Left kidney (tissue), 2 donors: Measurements from ENCODE around the gene LAMA5. TPM values are rescaled to one million over a fixed set of nuclear protein-coding genes. Genes with fewer than 3 reads are reported as not detected.

ENCODE experiments used
- DNase-seq: peaks from one replicate; pipeline ENCODE4 v3.0.0-alpha.2; 2013
- polyA plus RNA-seq: library from polyadenylated mRNA; unstranded; fragments of 120-200 nt; gene quantifications from one replicate; pipeline ENCODE4 v1.2.1, GENCODE V29; 2013; ENCODE audit not compliant: insufficient read length

Gene LAMA5
- polyA plus RNA-seq, 1 donor: 119 TPM

GRCh38 chr20:62331347-62331746 lies 35.8 kb downstream of the LAMA5 start:
- DNase-seq: no peak

GRCh38 chr20:62330576-62331317 lies 36.4 kb downstream of the LAMA5 start:
- DNase-seq: no peak

GRCh38 chr20:62329389-62330377 lies 37.4 kb downstream of the LAMA5 start:
- no peak for DNase-seq

DNA sequence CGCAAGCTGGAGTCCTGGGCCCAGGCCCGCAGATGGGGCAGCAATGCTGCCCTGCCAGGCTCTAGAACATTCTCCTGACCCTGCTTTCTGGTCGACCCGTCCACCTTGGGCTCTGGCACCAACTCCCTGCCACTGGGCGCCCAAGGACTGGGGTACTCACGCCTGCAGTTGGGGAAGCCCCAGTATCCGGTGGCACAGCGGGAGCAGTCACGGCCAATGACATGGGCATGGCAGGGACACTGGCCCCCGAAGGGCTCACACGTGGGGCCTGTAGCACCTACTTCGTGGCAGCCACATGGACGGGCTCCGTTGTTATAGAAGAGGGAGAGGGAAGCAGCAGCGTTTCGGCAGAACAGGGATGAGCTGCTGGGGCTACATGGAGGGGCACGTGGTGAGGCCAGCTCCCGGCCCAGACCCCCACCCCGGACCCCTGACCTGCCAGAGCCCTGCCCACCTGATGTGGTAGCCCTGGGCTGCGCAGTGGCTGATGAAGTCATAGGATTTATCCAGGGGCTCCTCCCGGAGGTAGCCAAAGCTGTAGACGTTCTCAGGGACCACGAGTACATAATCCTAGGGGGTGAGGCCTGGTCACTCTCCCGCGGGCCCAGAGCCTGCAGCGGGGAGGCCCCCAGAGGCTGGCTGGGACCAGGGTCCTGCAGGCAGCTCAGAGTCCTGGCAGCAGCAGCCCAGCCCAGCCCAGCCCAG lies 38.3 kb downstream of the LAMA5 start:
- DNase-seq: no peak

DNA sequence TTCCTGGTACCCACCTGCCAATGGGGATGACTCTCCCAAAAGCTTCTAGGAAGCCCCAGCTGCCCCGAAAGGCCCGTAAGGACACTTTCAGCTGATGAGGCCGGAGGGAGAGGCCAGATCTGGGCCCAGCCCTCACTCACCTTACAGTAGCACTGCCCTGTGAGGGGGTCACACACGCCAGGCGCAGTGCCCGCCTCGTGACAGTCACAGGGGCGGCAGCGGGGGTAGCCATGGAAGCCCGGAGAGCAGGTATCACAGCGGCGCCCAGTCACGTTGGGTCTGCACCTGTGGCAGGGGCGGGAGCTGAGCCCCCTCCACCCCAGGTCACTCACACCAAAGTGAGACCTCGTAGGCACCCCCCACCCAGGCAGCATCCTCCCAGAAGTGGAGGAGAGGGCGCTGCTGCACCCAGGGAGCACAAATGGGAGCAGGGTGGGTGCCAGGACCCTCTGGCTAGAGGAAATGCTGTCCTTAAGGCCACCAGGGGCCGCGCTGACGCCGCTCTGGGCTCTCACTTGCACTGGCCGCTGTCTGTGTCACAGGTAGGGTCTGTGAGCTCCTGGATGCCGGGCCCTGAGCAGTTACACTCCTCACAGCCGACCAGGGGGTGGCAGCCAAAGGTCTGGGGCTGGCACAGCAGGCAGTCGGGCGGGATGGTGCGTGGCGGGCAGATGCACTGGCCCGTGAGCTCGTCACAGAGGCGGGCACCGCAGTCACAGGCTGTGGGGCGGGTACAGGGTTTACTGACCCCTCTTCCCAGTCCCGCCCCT lies 39.2 kb downstream of the LAMA5 start:
- DNase-seq: no peak

DNA sequence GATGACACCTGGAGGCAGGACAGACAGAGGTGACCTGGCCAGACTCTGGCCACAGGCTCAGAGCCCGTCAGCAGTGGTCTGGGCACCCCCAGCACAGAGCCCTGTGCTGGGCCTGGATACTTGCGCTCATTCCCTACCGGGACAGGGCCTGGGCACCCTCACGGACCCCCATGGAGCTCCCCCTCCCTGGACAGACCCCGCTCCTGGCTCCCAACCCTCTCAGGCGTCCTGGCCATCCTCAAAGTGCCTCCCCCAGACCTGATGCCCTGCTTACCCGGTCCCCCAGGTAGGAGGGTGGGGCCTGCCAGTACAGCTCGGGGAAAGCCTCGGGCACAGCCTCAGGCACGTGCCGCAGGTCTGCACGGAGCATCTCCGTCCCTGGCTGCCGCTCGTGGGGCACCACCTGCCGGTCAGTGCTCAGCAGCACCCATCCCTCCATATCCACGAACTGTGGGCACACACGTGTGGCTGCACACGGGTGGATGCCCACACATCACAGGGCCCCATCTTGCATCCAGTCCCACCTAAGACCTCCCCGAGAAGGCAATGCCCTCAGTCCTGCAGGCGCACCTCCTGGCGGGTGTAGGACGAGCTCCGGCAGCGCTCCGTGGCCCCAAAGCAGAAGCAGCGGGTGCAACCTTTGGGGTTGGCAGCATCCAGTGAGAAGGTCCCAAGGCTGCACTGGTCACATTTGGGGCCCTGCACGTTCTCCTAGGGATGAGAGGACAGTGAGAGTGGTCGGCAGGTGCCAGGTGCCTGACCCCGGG lies 40.0 kb downstream of the LAMA5 start:
- no peak for DNase-seq

DNA sequence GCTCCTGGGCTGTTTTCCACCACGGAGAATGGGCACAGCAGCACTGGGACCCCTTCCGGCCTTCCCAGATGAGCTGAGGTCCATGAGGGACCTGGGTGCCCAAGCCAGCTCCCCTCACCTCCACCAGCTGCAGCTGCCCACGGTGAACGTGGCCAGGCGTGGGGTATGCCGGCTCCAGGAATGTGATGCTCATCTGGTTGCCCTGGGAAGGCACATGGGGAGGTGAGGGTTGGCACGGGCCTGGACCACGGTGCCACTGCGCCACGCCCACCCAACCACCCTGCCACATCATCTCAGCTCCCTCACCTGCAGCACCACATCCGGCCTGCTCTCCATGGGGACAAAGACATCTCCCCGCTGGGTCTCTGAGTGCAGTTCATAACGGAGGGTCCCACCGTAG lies 40.6 kb downstream of the LAMA5 start:
- DNase-seq: no peak

GRCh38 chr20:62325172-62325905 lies 41.8 kb downstream of the LAMA5 start:
- DNase-seq: no peak

GRCh38 chr20:62323980-62324906 lies 42.9 kb downstream of the LAMA5 start:
- no peak for DNase-seq

GRCh38 chr20:62323146-62323979 lies 43.7 kb downstream of the LAMA5 start:
- no peak for DNase-seq

DNA sequence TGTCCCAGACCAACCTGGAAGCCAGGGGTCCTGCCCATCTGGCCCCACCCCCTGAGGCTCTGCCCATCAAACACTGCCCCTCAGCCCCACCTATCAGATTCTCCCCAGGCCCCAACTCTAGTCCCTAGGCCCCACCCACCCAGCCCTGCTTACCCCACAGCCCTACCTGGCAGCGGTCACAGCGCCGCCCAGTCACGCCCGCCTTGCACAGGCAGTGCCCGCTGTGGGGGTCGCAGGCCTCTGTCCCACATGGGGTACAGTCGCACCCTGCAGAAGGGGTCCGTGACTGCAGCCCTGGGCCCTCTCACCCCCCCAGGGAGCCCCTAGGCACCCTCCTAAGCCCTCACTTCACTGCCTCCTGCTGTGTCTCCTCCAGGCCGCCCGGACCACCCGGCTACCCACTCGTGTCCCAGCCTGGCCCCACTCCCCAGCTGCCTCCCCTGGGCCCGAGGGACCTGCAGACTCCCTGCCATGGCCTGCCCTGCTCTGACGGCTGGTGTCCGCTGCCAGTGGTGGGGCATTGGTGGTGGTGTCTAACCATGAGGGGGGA lies 44.5 kb downstream of the LAMA5 start:
- DNase-seq: no peak

GRCh38 chr20:62321975-62322374 lies 45.1 kb downstream of the LAMA5 start:
- no peak for DNase-seq

- DNase-seq: no peak
Observed at GRCh38 chr20:62321521-62321948, 45.6 kb downstream of the LAMA5 start.

- DNase-seq: no peak
Observed at GRCh38 chr20:62320581-62321354, 46.3 kb downstream of the LAMA5 start.

- DNase-seq: no peak
Observed at GRCh38 chr20:62319346-62319909, 47.7 kb downstream of the LAMA5 start.
